ENCODE measurements around the gene MUC12.
"Not testable (repeated sequence)": the region's sequence is repeated elsewhere in the genome, so short reads cannot be mapped to it uniquely, and the experiment has no call there.

MUC12 gene

GRCh38 chr7:101031082-101031481 lies 61.7 kb downstream of the MUC12 start:
- no peak overlapping the region for H3K27ac ChIP-seq
- TF ChIP-seq ZFX (IDR thresholded peaks at IDR 0.05; ENCODE audit: borderline replicate concordance), result no peak
- TF ChIP-seq CTCF (IDR thresholded peaks at IDR 0.05), result no peak

- no peak for TF ChIP-seq CTCF (IDR thresholded peaks at IDR 0.05)
- no peak for TF ChIP-seq ZFX (IDR thresholded peaks at IDR 0.05; ENCODE audit: borderline replicate concordance)
- no peak overlapping the region for H3K27ac ChIP-seq
Observed at GRCh38 chr7:101035941-101036340, 66.6 kb downstream of the MUC12 start.

DNA sequence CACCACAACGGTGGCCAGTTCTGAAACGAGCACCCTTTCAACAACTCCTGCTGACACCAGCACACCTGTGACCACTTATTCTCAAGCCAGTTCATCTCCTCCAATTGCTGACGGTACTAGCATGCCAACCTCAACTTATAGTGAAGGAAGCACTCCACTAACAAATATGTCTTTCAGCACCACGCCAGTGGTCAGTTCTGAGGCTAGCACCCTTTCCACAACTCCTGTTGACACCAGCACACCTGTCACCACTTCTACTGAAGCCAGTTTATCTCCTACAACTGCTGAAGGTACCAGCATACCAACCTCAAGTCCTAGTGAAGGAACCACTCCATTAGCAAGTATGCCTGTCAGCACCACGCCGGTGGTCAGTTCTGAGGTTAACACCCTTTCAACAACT lies 71.9 kb downstream of the MUC12 start:
- H3K27ac ChIP-seq, result not testable (repeated sequence)

DNA sequence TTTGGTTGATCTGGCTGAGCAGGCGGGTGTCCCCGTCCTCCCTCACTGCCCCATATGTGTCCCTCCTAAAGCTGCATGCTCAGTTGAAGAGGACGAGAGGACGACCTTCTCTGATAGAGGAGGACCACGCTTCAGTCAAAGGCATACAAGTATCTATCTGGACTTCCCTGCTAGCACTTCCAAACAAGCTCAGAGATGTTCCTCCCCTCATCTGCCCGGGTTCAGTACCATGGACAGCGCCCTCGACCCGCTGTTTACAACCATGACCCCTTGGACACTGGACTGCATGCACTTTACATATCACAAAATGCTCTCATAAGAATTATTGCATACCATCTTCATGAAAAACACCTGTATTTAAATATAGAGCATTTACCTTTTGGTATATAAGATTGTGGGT lies 89.0 kb downstream of the MUC12 start:
- TF ChIP-seq ZFX (IDR thresholded peaks at IDR 0.05; ENCODE audit: borderline replicate concordance) (no peak), CTCF (IDR thresholded peaks at IDR 0.05) (no peak)
- no peak overlapping the region for H3K27ac ChIP-seq

DNA sequence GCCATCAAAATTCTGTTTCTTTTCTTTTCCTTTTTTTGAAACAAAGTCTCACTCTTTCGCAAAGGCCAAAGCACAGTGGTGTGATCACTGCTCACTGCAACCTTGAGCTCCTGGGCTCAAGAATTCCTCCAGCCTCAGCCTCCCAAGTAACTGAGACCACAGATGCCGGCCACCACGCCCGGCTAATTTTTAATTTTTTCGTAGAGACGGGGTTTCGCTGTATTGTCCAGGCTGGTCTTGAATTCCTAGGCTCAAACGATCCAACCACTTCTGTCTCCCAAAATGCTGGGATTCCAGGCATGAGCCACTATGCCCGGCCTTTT lies 90.2 kb downstream of the MUC12 start:
- H3K27ac ChIP-seq, result no peak overlapping the region
- TF ChIP-seq ZFX (IDR thresholded peaks at IDR 0.05; ENCODE audit: borderline replicate concordance), result no peak
- peak; percentile 68 for TF ChIP-seq CTCF (IDR thresholded peaks at IDR 0.05)

GRCh38 chr7:101060992-101061391 lies 91.6 kb downstream of the MUC12 start:
- no peak overlapping the region for H3K27ac ChIP-seq
- TF ChIP-seq ZFX (IDR thresholded peaks at IDR 0.05; ENCODE audit: borderline replicate concordance) (no peak), CTCF (IDR thresholded peaks at IDR 0.05) (no peak)

- H3K27ac ChIP-seq, result not testable (repeated sequence)
Observed at GRCh38 chr7:101064176-101064550, 94.8 kb downstream of the MUC12 start.

GRCh38 chr7:101065162-101065561 lies 95.8 kb downstream of the MUC12 start:
- not testable (repeated sequence) for H3K27ac ChIP-seq

DNA sequence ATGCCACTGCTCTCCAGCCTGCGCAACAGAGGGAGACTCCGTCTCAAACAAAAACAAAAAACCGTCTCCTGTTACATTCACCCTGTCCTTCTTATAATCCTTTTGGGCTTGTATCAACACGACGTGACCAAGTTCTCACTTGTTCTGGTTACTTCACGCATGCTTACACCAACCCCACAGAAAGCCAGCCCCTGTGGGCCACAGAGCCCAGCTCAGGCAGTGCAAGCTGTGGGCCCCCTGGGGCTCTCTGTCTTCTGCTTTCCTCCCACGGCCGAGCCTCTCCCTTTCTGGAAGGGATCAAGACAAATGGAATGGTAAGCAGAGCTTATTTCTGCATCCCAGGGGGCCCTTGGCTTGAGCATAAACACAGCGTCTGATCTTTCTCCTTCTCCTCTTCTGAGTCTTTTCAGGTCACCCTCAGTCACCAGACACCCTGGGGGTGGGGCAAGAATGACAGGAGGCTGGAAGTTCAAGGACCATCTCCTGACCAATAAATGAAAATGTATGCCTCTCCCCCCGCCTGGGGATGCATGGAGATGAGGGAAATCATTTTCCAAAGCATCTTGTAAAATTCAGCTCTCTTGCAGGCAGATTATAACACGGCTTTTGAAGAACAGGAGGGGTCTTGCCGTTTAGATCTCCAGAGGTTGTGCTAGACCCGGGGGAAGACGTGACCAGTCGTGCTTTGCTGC lies 96.9 kb downstream of the MUC12 start:
- TF ChIP-seq ZFX (IDR thresholded peaks at IDR 0.05; ENCODE audit: borderline replicate concordance), result no peak
- TF ChIP-seq CTCF (IDR thresholded peaks at IDR 0.05), result no peak
- no peak overlapping the region for H3K27ac ChIP-seq

All from 22Rv1 (cell line).